SH-SY5Y (cell line): ENCODE measurements around the gene EYA4.

Source experiments
- GATA2 ChIP-seq: IDR thresholded peaks from 2 replicates; pipeline ENCODE4 v1.6.1; 2011; ENCODE audit warnings: mild to moderate bottlenecking, low read depth, low read length
- GATA3 ChIP-seq: IDR thresholded peaks from 2 replicates; pipeline ENCODE4 v1.6.1; 2011; ENCODE audit warnings: low read depth, mild to moderate bottlenecking, low read length, moderate library complexity

GRCh38 chr6:133460101-133460500, 218.9 kb downstream of the EYA4 start:
- TF ChIP-seq GATA2, result no peak
- no peak for TF ChIP-seq GATA3
